Measurements from ENCODE around the gene TMCC2. TPM values are rescaled to one million over a fixed set of nuclear protein-coding genes. Genes with fewer than 3 reads are reported as not detected.

Gene TMCC2
- total and polyA plus RNA-seq, 2 of the 8 experiments (the other 6 are each of a cell fraction or from before 2014, with no cell fraction given): 6.7 to 6.8 TPM

- H4K5ac ChIP-seq (ENCODE audit: insufficient read length, low read depth, low read length): no peak overlapping the region
- POLR2A ChIA-PET (ENCODE audit: partially characterized antibody): no interaction called here
- no peak overlapping the region for H3K56ac ChIP-seq (replicated peaks; ENCODE audit: insufficient read length, low read depth, low read length)
- no peak overlapping the region for H3K4me3 ChIP-seq (ENCODE audit: extremely low read depth in 1 of 4, insufficient read depth in 2 of 4, low read depth in 3 of 4, low read length in 4 of 4)
- H2BK120ac ChIP-seq (replicated peaks; ENCODE audit: low read depth, low read length): no peak overlapping the region
- no peak overlapping the region for H3K4ac ChIP-seq (replicated peaks; ENCODE audit: insufficient read length, low read depth, low read length)
- no peak for DNase-seq (ENCODE audit: low read depth in 1 of 2, low spot score in 2 of 2)
- H2BK15ac ChIP-seq (ENCODE audit: low read length): no peak overlapping the region
- H2BK5ac ChIP-seq (ENCODE audit: low read depth, low read length): no peak overlapping the region
- no peak for FAIRE-seq
- no peak overlapping the region for H2AK5ac ChIP-seq (ENCODE audit: low read depth, low read length)
- no peak overlapping the region for H2BK20ac ChIP-seq (ENCODE audit: low read length)
- H3K9ac ChIP-seq (replicated peaks in 1 of 4; ENCODE audit: extremely low read depth in 1 of 4, low read depth in 3 of 4, low read length in 3 of 4): no peak overlapping the region
- H3K4me2 ChIP-seq (ENCODE audit: insufficient read depth in 1 of 2, low read depth in 2 of 2, low read length in 2 of 2): no peak overlapping the region
- no peaks in the 10 kb centered on the region for H3K36me3 ChIP-seq (ENCODE audit: control insufficient read depth in 2 of 4, insufficient read depth in 4 of 4, low read length in 3 of 4)
- peaks cover 0 to 12% (median 7%) of the 10 kb centered on the region in 4 experiments; a peak in 5 of 7 replicates for H3K4me1 ChIP-seq (replicated peaks in 1 of 4; ENCODE audit: control insufficient read depth in 3 of 4, insufficient read depth in 4 of 4, low read length in 3 of 4)
- 89% methylated on average over 2 of the region's 2 CpGs; no CpG with 5 or more reads in 1 of the 2 experiments for WGBS, 2 experiments (ENCODE audit: extremely low coverage in 1 of 2, insufficient coverage in 1 of 2, insufficient read length in 1 of 2, insufficient replicate concordance in 2 of 2, low coverage in 1 of 2, low lambda C conversion rate in 2 of 2, missing lambda C conversion rate in 1 of 2)
- H3K14ac ChIP-seq (ENCODE audit: insufficient read length): no peak overlapping the region
- H4K91ac ChIP-seq (replicated peaks; ENCODE audit: insufficient read length, low read length): no peak overlapping the region
- CTCF ChIA-PET (ENCODE audit: partially characterized antibody): interaction anchor here (37.6 to 42.6 kb wide), 3 partner anchors 4 to 61 kb away, joined by 1035 to 2424 read pairs (median 1035); partner anchors contain the start of genes KLHDC8A, NUAK2 and TMCC2
- no peak overlapping the region for H3K23ac ChIP-seq (ENCODE audit: insufficient read length)
- H3K27me3 ChIP-seq (replicated peaks in 1 of 4; ENCODE audit: control insufficient read depth in 3 of 4, extremely low read depth in 1 of 4, insufficient read depth in 3 of 4, low read length in 3 of 4): no peaks in the 10 kb centered on the region
- H4K20me1 ChIP-seq (replicated peaks in 1 of 2; ENCODE audit: control insufficient read depth in 1 of 2, insufficient read depth in 2 of 2, low read length in 2 of 2): no peaks in the 10 kb centered on the region
- no peaks in the 10 kb centered on the region for H3K9me3 ChIP-seq (ENCODE audit: insufficient read depth in 2 of 2, low read depth in 1 of 2, low read length in 1 of 2)
- no peaks in the 10 kb centered on the region; the same call in 1 of the 2 replicates for H3K79me1 ChIP-seq (ENCODE audit: low read depth, low read length)
- no peak overlapping the region for H2AFZ ChIP-seq (ENCODE audit: low read length)
- no peaks in the 10 kb centered on the region for H3K79me2 ChIP-seq (ENCODE audit: control insufficient read depth in 1 of 2, insufficient read depth in 2 of 2, low read length in 2 of 2)
- no peak overlapping the region for H3K27ac ChIP-seq (ENCODE audit: low read depth, low read length)
- no peak overlapping the region for H4K8ac ChIP-seq (ENCODE audit: extremely low read depth, insufficient read depth, low read length)
- TF ChIP-seq TAF1 (IDR thresholded peaks at IDR 0.05; ENCODE audit: low read depth, low read length): no peak
- no peak for TF ChIP-seq MAFK (IDR thresholded peaks at IDR 0.05; ENCODE audit: low read depth, low read length)
- no peak for TF ChIP-seq EZH2 (IDR thresholded peaks at IDR 0.05; ENCODE audit: low read depth, low read length, severe bottlenecking)
- TF ChIP-seq ATF2 (IDR thresholded peaks at IDR 0.05; ENCODE audit: low read length): no peak
- TF ChIP-seq JUND (IDR thresholded peaks at IDR 0.05; ENCODE audit: low read length): no peak
- no peak for TF ChIP-seq SIX5 (IDR thresholded peaks at IDR 0.05; ENCODE audit: low read depth, low read length)
- TF ChIP-seq GTF2F1 (IDR thresholded peaks at IDR 0.05; ENCODE audit: borderline replicate concordance, low read depth, low read length): no peak
- no peak for TF ChIP-seq CHD2 (IDR thresholded peaks at IDR 0.05; ENCODE audit: low read length)
- TF ChIP-seq CREB1 (IDR thresholded peaks at IDR 0.05): no peak
- TF ChIP-seq ASH2L (IDR thresholded peaks at IDR 0.05; ENCODE audit: low read length): no peak
- TF ChIP-seq TBP (IDR thresholded peaks at IDR 0.05; ENCODE audit: low read depth, low read length): no peak
- no peak for TF ChIP-seq KDM4A (IDR thresholded peaks at IDR 0.05; ENCODE audit: low read depth, low read length, severe bottlenecking)
- TF ChIP-seq POLR2A (IDR thresholded peaks at IDR 0.05; ENCODE audit: control extremely low read depth in 1 of 2, low read depth in 2 of 2, low read length in 2 of 2): no peak
- no peak overlapping the region for H3K18ac ChIP-seq (ENCODE audit: extremely low read depth, low read length)
- H3K23me2 ChIP-seq (ENCODE audit: low read depth, low read length): no peaks in the 10 kb centered on the region
- H2BK12ac ChIP-seq (ENCODE audit: low read depth, low read length): no peak overlapping the region
Observed at GRCh38 chr1:205263580-205264190, 35.9 kb downstream of the TMCC2 start.

All from H1 (cell line).